H9 (cell line): ENCODE data around the gene UHRF1. TPM values are rescaled to one million over a fixed set of nuclear protein-coding genes. Genes with fewer than 3 reads are reported as not detected.

ENCODE experiments used
- DNase-seq: peaks from one replicate; pipeline ENCODE4 v3.0.0-alpha.2; 2017
- H2AFZ ChIP-seq: one replicate; pipeline ENCODE4 v1.6.1; 2013; ENCODE audit warnings: mild to moderate bottlenecking, low read length, control low read depth, moderate library complexity
- H2AK5ac ChIP-seq: 2 replicates; pipeline ENCODE4 v1.6.1; 2013; ENCODE audit warnings: low read length, control low read depth, mixed read lengths; ENCODE audit not compliant: insufficient read length
- H2BK120ac ChIP-seq: one replicate; pipeline ENCODE4 v1.6.1; 2013; ENCODE audit warnings: low read depth, mild to moderate bottlenecking, low read length, control low read depth, inconsistent platforms; ENCODE audit not compliant: poor library complexity, severe bottlenecking
- H2BK12ac ChIP-seq: 2 replicates; pipeline ENCODE4 v1.6.1; 2013; ENCODE audit warnings: low read length, control low read depth, mixed read lengths, low read depth; ENCODE audit not compliant: insufficient read length
- H2BK15ac ChIP-seq: 2 replicates; pipeline ENCODE4 v1.6.1; 2013; ENCODE audit warnings: low read depth, low read length, control low read depth
- H2BK20ac ChIP-seq: one replicate; pipeline ENCODE4 v1.6.1; 2013; ENCODE audit warnings: low read depth, mild to moderate bottlenecking, low read length, control low read depth, inconsistent platforms; ENCODE audit not compliant: poor library complexity, severe bottlenecking
- H2BK5ac ChIP-seq: 2 replicates; pipeline ENCODE4 v1.6.1; 2013; ENCODE audit warnings: low read length, control low read depth, mixed read lengths; ENCODE audit not compliant: insufficient read length
- H3K14ac ChIP-seq: 2 replicates; pipeline ENCODE4 v1.6.1; 2013; ENCODE audit warnings: low read length, control low read depth; ENCODE audit not compliant: insufficient read depth
- H3K18ac ChIP-seq: 2 replicates; pipeline ENCODE4 v1.6.1; 2013; ENCODE audit warnings: low read depth, mild to moderate bottlenecking, mixed read lengths, low read length, control low read depth; ENCODE audit not compliant: insufficient read length
- H3K23ac ChIP-seq: 2 replicates; pipeline ENCODE4 v1.6.1; 2013; ENCODE audit warnings: low read length, control low read depth, mixed read lengths, low read depth; ENCODE audit not compliant: insufficient read length
- H3K23me2 ChIP-seq: 2 replicates; pipeline ENCODE4 v1.6.1; 2013; ENCODE audit warnings: low read depth, mild to moderate bottlenecking, mixed read lengths, low read length, control low read depth; ENCODE audit not compliant: insufficient read length, poor library complexity, severe bottlenecking
- H3K27ac ChIP-seq: 2 replicates; pipeline ENCODE4 v1.5.1; 2013; ENCODE audit warnings: low read length, control low read depth, mixed read lengths, low read depth; ENCODE audit not compliant: insufficient read length
- H3K27me3 ChIP-seq: 2 replicates; pipeline ENCODE4 v1.6.1; 2013; ENCODE audit warnings: low read length, control low read depth, inconsistent platforms; ENCODE audit not compliant: insufficient read depth
- H3K4ac ChIP-seq: 2 replicates; pipeline ENCODE4 v1.6.1; 2013; ENCODE audit warnings: low read depth, mild to moderate bottlenecking, control low read depth, inconsistent platforms, low read length, moderate library complexity
- H3K4me1 ChIP-seq: 2 replicates; pipeline ENCODE4 v1.6.1; 2013; ENCODE audit warnings: low read length, control low read depth, inconsistent platforms; ENCODE audit not compliant: insufficient read depth
- H3K4me2 ChIP-seq: 2 replicates; pipeline ENCODE4 v1.6.1; 2013; ENCODE audit warnings: low read length, control low read depth, mixed read lengths; ENCODE audit not compliant: insufficient read length, insufficient read depth
- H3K56ac ChIP-seq: 2 replicates; pipeline ENCODE4 v1.6.1; 2013; ENCODE audit warnings: low read depth, mild to moderate bottlenecking, mixed read lengths, low read length, control low read depth; ENCODE audit not compliant: insufficient read length
- H3K79me1 ChIP-seq: 2 replicates; pipeline ENCODE4 v1.6.1; 2013; ENCODE audit warnings: low read depth, mild to moderate bottlenecking, moderate library complexity, low read length, control low read depth, inconsistent platforms; ENCODE audit not compliant: insufficient read depth, poor library complexity, severe bottlenecking
- H3K79me2 ChIP-seq: 2 replicates; pipeline ENCODE4 v1.6.1; 2013; ENCODE audit warnings: low read length, control low read depth, inconsistent platforms; ENCODE audit not compliant: insufficient read depth
- H3K9ac ChIP-seq: 2 replicates; pipeline ENCODE4 v1.6.1; 2013; ENCODE audit warnings: low read length, control low read depth, mixed read lengths; ENCODE audit not compliant: insufficient read length; ENCODE audit errors: extremely low read depth
- H3K9me3 ChIP-seq: one replicate; pipeline ENCODE4 v1.6.1; 2013; ENCODE audit warnings: low read depth, low read length, inconsistent platforms; ENCODE audit not compliant: control insufficient read depth
- H3T11ph ChIP-seq: one replicate; pipeline ENCODE4 v1.6.1; 2013; ENCODE audit warnings: mild to moderate bottlenecking, low read length, control low read depth, inconsistent platforms
- H4K20me1 ChIP-seq: one replicate; pipeline ENCODE4 v1.6.1; 2013; ENCODE audit not compliant: control insufficient read depth, insufficient read length, insufficient read depth
- H4K5ac ChIP-seq: 2 replicates; pipeline ENCODE4 v1.6.1; 2013; ENCODE audit warnings: low read depth, mild to moderate bottlenecking, mixed read lengths, low read length, control low read depth; ENCODE audit not compliant: insufficient read length
- H4K8ac ChIP-seq: replicated peaks from 2 replicates; pipeline ENCODE4 v1.6.1; 2013; ENCODE audit warnings: low read length, control low read depth, mixed read lengths, low read depth; ENCODE audit not compliant: insufficient read length
- H4K91ac ChIP-seq: 2 replicates; pipeline ENCODE4 v1.6.1; 2013; ENCODE audit warnings: low read depth, mild to moderate bottlenecking, moderate library complexity, mixed read lengths, low read length, control low read depth; ENCODE audit not compliant: insufficient read length
- H3K27ac Mint-ChIP-seq, 3 experiments: 2 replicates in 2 of 3; 3 replicates in 1 of 3; pipeline ENCODE4 v1.8.0; 2020 to 2021; ENCODE audit warnings: mixed read lengths in 3 of 3, mild to moderate bottlenecking in 1 of 3, moderate library complexity in 1 of 3
- H3K27me3 Mint-ChIP-seq: 2 replicates; pipeline ENCODE4 v1.8.0; 2021; ENCODE audit warnings: low read depth, mild to moderate bottlenecking, moderate library complexity, mixed read lengths
- H3K36me3 Mint-ChIP-seq, 3 experiments: 2 replicates in 2 of 3; 3 replicates in 1 of 3; pipeline ENCODE4 v1.8.0; 2020 to 2021; ENCODE audit warnings: low read depth in 3 of 3, mixed read lengths in 3 of 3; ENCODE audit not compliant: insufficient read depth in 1 of 3
- H3K4me1 Mint-ChIP-seq, 2 experiments: 2 replicates each; pipeline ENCODE4 v1.8.0; 2020; ENCODE audit warnings: mixed read lengths in 2 of 2
- H3K4me3 Mint-ChIP-seq, 2 experiments: 2 replicates in 1 of 2; 3 replicates in 1 of 2; pipeline ENCODE4 v1.8.0; 2020 to 2021; ENCODE audit warnings: mild to moderate bottlenecking in 2 of 2, mixed read lengths in 2 of 2, moderate library complexity in 1 of 2
- H3K9me3 Mint-ChIP-seq, 2 experiments: 2 replicates in 1 of 2; 3 replicates in 1 of 2; pipeline ENCODE4 v1.8.0; 2020; ENCODE audit warnings: mild to moderate bottlenecking in 2 of 2, mixed read lengths in 2 of 2, moderate library complexity in 1 of 2
- WGBS: extraction: QIAGEN DNeasy Blood & Tissue Kit; methylation state at CpG from one replicate; pipeline ENCODE4 v1.1.7; 2013; ENCODE audit warnings: missing lambda C conversion rate, low lambda C conversion rate, mixed read lengths; ENCODE audit not compliant: insufficient read length; ENCODE audit errors: extremely low coverage; 5-methylcytosine and 5-hydroxymethylcytosine counted together
- total RNA-seq: library from RNA; stranded (reverse); gene quantifications from 2 replicates; pipeline ENCODE4 v1.2.1, GENCODE V29; 2021
- TF ChIP-seq, protein P1 (sequence below): fragments of 200-600 bp; sonication (generic); conservative IDR thresholded peaks from 3 replicates; pipeline ENCODE4 v1.8.0; 2021; ENCODE audit warnings: antibody characterized with exemption, mild to moderate bottlenecking

The UHRF1 gene
- total RNA-seq, 1 experiment from 2014 or later, result 106 TPM

- no peak overlapping the region for H3K4me3 Mint-ChIP-seq
- Histone ChIP-seq H4K91ac (no peak overlapping the region), H3K9ac (no peak overlapping the region), H4K5ac (no peak overlapping the region), H3K79me2 (peaks cover 6% of the 10 kb centered on the region; the same call in 1 of the 2 replicates), H3K18ac (no peak overlapping the region), H2AFZ (no peak overlapping the region), H2BK5ac (no peak overlapping the region), H2BK12ac (no peak overlapping the region), H3K14ac (no peak overlapping the region), H4K20me1 (no peaks in the 10 kb centered on the region), H2BK20ac (no peak overlapping the region), H3K4ac (no peak overlapping the region), H4K8ac (no peak overlapping the region), H3K27me3 (no peaks in the 10 kb centered on the region), H2BK15ac (no peak overlapping the region), H3K56ac (no peak overlapping the region), H2AK5ac (no peak overlapping the region), H3K4me1 (peaks cover under 1% of the 10 kb centered on the region; the same call in 1 of the 2 replicates), H3K9me3 (no peaks in the 10 kb centered on the region), H3T11ph (no peak overlapping the region), H3K27ac (no peak overlapping the region), H3K79me1 (no peaks in the 10 kb centered on the region), H2BK120ac (no peak overlapping the region), H3K23ac (no peak overlapping the region), H3K4me2 (no peak overlapping the region), H3K23me2 (no peaks in the 10 kb centered on the region)
- H3K9me3 Mint-ChIP-seq, result no peaks in the 10 kb centered on the region
- TF ChIP-seq, protein P1, sequence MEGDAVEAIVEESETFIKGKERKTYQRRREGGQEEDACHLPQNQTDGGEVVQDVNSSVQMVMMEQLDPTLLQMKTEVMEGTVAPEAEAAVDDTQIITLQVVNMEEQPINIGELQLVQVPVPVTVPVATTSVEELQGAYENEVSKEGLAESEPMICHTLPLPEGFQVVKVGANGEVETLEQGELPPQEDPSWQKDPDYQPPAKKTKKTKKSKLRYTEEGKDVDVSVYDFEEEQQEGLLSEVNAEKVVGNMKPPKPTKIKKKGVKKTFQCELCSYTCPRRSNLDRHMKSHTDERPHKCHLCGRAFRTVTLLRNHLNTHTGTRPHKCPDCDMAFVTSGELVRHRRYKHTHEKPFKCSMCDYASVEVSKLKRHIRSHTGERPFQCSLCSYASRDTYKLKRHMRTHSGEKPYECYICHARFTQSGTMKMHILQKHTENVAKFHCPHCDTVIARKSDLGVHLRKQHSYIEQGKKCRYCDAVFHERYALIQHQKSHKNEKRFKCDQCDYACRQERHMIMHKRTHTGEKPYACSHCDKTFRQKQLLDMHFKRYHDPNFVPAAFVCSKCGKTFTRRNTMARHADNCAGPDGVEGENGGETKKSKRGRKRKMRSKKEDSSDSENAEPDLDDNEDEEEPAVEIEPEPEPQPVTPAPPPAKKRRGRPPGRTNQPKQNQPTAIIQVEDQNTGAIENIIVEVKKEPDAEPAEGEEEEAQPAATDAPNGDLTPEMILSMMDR, result no peak
- peaks cover 10 to 19% of the 10 kb centered on the region in 2 experiments for H3K4me1 Mint-ChIP-seq
- no peaks in the 10 kb centered on the region for H3K27me3 Mint-ChIP-seq
- H3K36me3 Mint-ChIP-seq, result peaks cover 0 to 9% (median 7%) of the 10 kb centered on the region in 3 experiments; a peak in 4 of 7 replicates
- peak overlapping the region in 1 of 3 experiments; percentile 62; a peak in 1 of 7 replicates for H3K27ac Mint-ChIP-seq
- no peak for DNase-seq
- WGBS, result no CpG with 5 or more reads among the region's 3 CpGs
Measured at GRCh38 chr19:4993683-4994082, 84.4 kb downstream of the UHRF1 start.
